K562 (cell line): ENCODE data around the gene RNF150. TPM values are rescaled to one million over a fixed set of nuclear protein-coding genes. Genes with fewer than 3 reads are reported as not detected.

Source experiments
- KAT2B ChIP-seq: IDR thresholded peaks from one replicate; pipeline ENCODE4 v1.6.1; 2012; ENCODE audit warnings: low read depth, mild to moderate bottlenecking, control low read depth, inconsistent platforms, low read length, moderate library complexity
- MAFG ChIP-seq: fragments of 450-650 bp; conservative IDR thresholded peaks from 2 replicates; pipeline ENCODE4 v1.6.1; 2016; ENCODE audit warnings: missing genetic modification characterization, missing compliant biosample characterization
- NCOA4 ChIP-seq: fragments of 450-650 bp; IDR thresholded peaks from 2 replicates; pipeline ENCODE4 v1.6.1; 2018; ENCODE audit warnings: mild to moderate bottlenecking; ENCODE audit not compliant: partially characterized antibody
- SAP30 ChIP-seq: fragments of 200-600 bp; sonication (generic); IDR thresholded peaks from 2 replicates; pipeline ENCODE4 v1.6.1; 2012; ENCODE audit warnings: borderline replicate concordance, low read depth, mild to moderate bottlenecking, moderate library complexity, low read length, control low read depth, inconsistent platforms; ENCODE audit not compliant: insufficient read depth, poor library complexity, severe bottlenecking
- ZFX ChIP-seq: sonication (generic); formaldehyde crosslinking; IDR thresholded peaks from 2 replicates; pipeline ENCODE4 v1.8.0; 2022; ENCODE audit warnings: mild to moderate bottlenecking, missing genetic modification reagents, moderate library complexity
- ZNF316 ChIP-seq: fragments of 450-650 bp; IDR thresholded peaks from 2 replicates; pipeline ENCODE4 v1.6.1; 2016
- ZNF561 ChIP-seq: fragments of 450-650 bp; formaldehyde crosslinking; conservative IDR thresholded peaks from 2 replicates; pipeline ENCODE4 v1.4.0; 2020; ENCODE audit warnings: mild to moderate bottlenecking, moderate library complexity
- polyA plus RNA-seq, 8 experiments: library from polyadenylated mRNA; depleted of rRNA in 4 of 8; stranded (reverse) in 5 of 8; unstranded in 3 of 8; fragments of >200 nt; fragmentation: Nextera tagmentation in 2 of 8; fragmentation: Illumina TruSeq in 1 of 8; extraction: Ambion mirVana in 2 of 8; extraction: Trizol in 1 of 8; gene quantifications; 2 replicates each; pipeline versions ENCODE4 v1.2.1 to v1.2.3, GENCODE V29; 2011 to 2014; ENCODE audit warnings: inconsistent platforms in 1 of 8, missing spikeins in 1 of 8
- total RNA-seq, 7 experiments: library from RNA; depleted of rRNA in 6 of 7; stranded (reverse); fragments of >200 nt in 6 of 7; fragmentation: Illumina TruSeq in 2 of 7; extraction: Trizol in 2 of 7; gene quantifications; 2 replicates each; pipeline versions ENCODE4 v1.2.1 to v1.2.3, GENCODE V29; 2011 to 2021; ENCODE audit warnings: low replicate concordance in 1 of 7
- TF ChIP-seq, protein P1 (sequence below), 2 experiments: fragments of 450-650 bp; formaldehyde crosslinking in 1 of 2; IDR thresholded peaks; 2 replicates each; pipeline versions ENCODE4 v1.4.0 to v1.6.1; 2014 to 2020; ENCODE audit warnings: mild to moderate bottlenecking in 2 of 2, borderline replicate concordance in 1 of 2, low read depth in 1 of 2

The RNF150 gene
- total and polyA plus RNA-seq, 9 of the 15 experiments (the other 6 are each of a cell fraction or from before 2014, with no cell fraction given): 0.09 TPM; not detected in 8

DNA sequence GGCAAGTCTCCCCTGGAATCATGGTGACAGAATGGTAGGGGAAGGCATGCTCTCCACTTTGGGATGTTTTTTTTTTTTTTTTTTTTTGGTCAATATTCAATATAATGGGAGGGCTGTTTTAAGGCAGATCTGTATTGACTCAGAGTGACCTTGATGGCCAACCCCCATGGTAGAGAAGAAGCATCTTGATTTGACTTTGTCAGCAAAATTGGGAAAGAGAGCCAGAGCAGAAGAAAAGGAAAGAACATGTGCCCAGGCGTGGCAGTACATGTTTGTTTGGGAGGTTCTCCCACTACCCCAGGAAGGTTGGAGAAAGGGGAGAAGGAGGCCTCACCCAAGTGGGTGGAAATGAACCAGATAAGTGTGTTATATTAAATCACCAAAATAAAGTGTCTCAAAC lies 314.8 kb downstream of the RNF150 start (continued):
- TF ChIP-seq, protein P1, sequence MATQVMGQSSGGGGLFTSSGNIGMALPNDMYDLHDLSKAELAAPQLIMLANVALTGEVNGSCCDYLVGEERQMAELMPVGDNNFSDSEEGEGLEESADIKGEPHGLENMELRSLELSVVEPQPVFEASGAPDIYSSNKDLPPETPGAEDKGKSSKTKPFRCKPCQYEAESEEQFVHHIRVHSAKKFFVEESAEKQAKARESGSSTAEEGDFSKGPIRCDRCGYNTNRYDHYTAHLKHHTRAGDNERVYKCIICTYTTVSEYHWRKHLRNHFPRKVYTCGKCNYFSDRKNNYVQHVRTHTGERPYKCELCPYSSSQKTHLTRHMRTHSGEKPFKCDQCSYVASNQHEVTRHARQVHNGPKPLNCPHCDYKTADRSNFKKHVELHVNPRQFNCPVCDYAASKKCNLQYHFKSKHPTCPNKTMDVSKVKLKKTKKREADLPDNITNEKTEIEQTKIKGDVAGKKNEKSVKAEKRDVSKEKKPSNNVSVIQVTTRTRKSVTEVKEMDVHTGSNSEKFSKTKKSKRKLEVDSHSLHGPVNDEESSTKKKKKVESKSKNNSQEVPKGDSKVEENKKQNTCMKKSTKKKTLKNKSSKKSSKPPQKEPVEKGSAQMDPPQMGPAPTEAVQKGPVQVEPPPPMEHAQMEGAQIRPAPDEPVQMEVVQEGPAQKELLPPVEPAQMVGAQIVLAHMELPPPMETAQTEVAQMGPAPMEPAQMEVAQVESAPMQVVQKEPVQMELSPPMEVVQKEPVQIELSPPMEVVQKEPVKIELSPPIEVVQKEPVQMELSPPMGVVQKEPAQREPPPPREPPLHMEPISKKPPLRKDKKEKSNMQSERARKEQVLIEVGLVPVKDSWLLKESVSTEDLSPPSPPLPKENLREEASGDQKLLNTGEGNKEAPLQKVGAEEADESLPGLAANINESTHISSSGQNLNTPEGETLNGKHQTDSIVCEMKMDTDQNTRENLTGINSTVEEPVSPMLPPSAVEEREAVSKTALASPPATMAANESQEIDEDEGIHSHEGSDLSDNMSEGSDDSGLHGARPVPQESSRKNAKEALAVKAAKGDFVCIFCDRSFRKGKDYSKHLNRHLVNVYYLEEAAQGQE (IDR thresholded peaks at IDR 0.05; ENCODE audit: borderline replicate concordance): no peak
- TF ChIP-seq, protein P1 (CRISPR knock-in tag; IDR thresholded peaks at IDR 0.05; ENCODE audit: low read depth): no peak
- no peak for TF ChIP-seq ZNF561 (CRISPR knock-in tag)
- peak; percentile 68 for TF ChIP-seq ZNF316
- 0 out of 2 replicates have a peak, but pooled peaks have one; percentile 8 for TF ChIP-seq MAFG
- no peak for TF ChIP-seq KAT2B
- TF ChIP-seq SAP30: no peak
- TF ChIP-seq ZFX: no peak
- no peak for TF ChIP-seq NCOA4
